HG03108 (cell line): ENCODE data around the gene CTNNA2.

Experiments used
- ATAC-seq: cut with Tn5 transposase; IDR thresholded peaks from one replicate; pipeline ENCODE4 v1.9.1; 2021; ENCODE audit warnings: moderate library complexity; ENCODE audit not compliant: unreplicated experiment

CTNNA2 gene

DNA sequence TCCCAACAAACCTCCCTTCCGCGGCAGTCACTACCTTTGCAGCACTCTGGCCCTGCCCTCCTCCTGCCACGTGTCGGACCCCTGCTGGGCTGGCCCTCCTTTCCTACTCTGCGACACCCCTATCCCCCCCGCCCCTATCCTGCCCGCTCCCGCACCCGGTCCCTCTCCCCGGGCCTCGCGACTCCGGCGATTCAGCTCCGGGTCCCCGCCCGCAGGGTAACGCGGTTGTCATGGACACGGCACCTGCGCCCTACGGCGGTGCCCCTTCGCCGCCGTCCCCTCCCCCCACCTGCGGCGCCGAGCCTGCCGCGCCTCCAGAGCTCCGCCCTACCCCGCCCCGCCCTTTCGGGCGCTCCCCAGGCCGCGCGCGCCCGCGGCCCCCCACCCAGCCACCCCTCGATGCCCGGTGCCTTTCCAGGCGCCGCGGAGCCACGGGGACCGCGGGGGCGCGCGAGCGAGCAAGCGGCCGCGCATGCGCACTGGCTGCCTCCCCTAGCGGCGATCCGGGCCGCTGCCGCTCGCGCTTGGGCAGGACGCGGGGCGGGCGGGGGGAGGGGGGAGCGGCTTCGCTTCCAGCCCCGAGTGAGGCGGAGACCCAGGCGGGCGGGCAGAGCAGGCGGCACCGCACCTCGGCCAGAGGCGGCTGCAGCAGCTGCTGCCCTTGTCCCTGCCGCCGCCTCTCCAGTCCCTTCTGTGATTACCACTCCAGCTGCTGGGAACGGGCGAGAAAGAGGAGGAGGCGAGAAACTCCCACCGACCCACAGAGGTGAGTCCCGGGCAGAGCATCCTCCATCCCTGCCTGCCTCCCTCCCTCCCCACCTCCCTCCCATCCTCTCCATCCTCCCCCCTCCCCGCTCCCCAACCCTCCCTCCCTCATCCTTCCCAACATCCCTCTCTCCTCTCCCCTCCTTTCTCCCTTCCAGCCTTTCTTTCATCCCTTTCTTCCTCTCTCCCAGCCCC, at the start of gene CTNNA2:
TSS of gene CTNNA2 (plus strand) at position 610 of the 960 bp plus-strand sequence.
- no peak for ATAC-seq

DNA sequence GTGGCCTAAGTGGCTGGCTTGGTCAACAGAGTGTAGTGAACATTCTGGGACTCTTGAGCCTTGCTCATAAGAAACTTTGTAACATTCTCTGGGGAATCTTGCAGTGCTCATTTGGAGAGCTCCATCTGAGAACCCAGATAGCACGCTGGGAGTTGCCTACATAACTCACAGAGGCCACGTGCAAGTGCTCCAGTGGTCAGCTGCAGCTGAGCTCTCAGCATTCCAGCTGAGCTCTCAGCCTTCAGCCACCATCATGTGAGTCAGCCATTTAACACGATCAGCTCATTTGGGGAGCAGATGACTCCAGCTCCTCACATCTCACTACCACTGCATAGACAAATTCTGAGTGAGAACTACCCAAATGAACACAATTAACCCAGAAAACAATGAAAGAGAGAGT, 25.5 kb upstream of the CTNNA2 start:
- no peak for ATAC-seq

GRCh38 chr2:79511320-79511951, 1.4 kb upstream of the CTNNA2 start:
- ATAC-seq, result no peak

DNA sequence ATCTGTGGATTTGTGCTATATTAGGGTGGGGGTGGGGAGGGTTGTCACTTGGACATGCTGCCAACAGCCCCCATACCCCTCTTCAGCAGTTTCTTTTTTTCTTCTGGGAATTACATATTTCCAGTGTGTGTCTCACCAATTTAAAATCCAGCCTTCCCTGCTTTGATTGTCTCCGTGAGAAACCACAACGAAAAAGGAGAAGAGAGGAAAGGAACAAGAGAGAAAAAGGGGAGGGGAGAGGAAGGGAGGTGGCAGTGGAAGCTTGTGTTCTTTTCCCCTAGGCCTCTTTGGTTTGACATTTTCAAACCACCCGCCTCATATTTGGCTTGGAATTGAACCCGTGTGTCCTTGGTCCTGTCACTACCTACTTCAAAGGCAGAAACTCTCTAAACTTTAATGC, 860 bp downstream of the CTNNA2 start:
- ATAC-seq, result no peak

DNA sequence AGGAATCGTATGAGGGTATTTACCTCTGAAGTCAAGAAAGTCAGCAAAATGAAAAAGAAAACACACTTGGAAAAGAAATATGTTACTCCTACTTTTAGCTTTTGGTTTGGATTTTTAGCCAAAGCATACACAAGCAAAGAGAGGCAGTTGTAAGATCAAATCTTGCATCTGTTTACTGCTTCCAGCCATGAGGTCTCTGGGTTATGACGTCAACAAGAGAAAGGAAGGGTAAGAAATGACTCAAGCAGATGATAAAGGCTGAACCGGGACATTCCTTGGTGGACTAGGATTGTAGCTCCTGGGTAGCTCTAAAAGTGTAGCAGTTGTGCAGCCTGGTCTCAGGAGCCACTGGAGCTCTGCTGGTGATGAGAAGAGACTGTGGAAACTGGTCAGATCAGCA, 16.8 kb downstream of the CTNNA2 start:
- ATAC-seq, result no peak

- ATAC-seq, result no peak
These were observed 17.6 kb downstream of the CTNNA2 start for GRCh38 chr2:79530443-79530842.

- ATAC-seq, result no peak
These were observed 34.7 kb downstream of the CTNNA2 start for GRCh38 chr2:79547568-79547967.

DNA sequence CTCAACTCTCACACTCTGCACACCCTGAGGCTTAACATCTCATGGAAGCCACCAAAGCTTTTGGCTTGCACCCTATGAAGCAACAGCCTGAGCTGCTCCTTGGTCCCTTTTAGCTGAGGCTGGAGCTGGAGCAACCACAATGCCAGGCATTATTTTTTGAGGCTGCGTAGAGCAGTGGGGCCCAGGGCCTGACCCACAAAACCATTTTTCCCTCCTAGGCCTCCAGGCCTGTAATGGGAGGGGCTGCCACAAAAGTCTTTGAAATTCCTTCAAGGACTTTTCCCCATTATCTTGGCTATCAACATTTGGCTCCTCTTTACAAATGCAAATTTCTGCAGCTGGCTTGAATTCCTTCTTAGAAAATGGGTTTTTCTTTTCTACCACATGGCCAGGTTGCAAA, 39.8 kb downstream of the CTNNA2 start:
- ATAC-seq, result no peak

DNA sequence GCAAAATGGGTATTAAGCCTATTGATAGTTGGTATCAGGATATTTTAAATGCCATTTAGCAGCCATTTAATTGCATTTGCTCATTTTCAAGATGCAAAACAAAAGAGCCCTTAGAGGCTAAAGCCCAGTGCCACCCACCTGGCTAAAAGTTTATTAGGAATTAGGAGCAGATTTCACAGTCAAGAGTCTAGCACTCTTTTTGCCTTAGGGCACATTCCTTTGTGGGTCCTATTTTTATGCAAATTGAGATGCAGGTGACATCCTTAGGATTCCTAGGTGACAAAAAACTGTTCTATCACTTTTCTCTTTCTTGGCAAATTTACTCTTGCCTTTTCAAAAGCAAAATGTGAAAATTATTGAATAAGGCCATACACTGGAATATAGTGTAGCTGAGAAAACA, 42.0 kb downstream of the CTNNA2 start:
- ATAC-seq, result no peak

- no peak for ATAC-seq
These were observed 51.2 kb downstream of the CTNNA2 start for GRCh38 chr2:79564065-79564464.

DNA sequence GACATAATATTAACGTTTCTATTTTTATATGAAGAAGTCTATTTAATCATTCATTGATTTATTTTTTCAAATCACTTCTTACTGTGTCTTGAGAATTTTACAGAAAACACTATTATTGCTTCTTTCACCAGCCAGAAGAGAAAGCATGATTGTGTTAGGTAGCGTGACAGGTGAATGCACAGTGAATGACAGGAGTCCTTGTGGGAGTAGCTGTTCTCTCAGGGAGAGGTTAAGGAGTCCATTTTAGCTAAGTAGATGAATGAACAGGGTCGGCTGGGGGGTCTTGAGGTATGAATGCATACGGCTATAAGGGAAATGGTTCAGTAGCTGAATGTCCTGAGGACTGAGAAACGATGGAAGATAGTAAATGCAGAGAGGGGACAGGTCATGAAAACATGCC, 56.2 kb downstream of the CTNNA2 start:
- no peak for ATAC-seq

- ATAC-seq, result no peak
These were observed 61.2 kb downstream of the CTNNA2 start for GRCh38 chr2:79573895-79574674.

DNA sequence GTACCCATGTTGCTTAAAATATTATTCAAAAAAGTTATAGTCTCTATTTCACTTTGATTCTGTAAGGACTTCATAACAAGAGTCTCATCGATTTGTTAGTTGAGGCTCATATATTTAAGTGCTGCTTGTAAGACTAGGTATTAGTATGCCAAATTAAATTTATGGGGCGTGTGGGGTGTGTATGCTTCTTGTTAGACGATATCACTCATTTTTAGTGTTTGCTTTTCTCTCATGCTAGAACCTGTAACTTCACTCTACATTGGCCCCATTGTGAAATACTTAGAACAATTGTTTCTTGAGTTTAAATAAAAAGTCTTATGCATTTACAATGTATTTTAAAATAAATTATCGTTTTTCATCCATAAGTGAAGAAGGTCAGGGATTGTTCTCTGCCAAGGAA, 63.6 kb downstream of the CTNNA2 start:
- no peak for ATAC-seq

- ATAC-seq, result no peak
These were observed 66.1 kb downstream of the CTNNA2 start for GRCh38 chr2:79578952-79579351.

GRCh38 chr2:79580175-79580574, 67.3 kb downstream of the CTNNA2 start:
- ATAC-seq, result no peak

DNA sequence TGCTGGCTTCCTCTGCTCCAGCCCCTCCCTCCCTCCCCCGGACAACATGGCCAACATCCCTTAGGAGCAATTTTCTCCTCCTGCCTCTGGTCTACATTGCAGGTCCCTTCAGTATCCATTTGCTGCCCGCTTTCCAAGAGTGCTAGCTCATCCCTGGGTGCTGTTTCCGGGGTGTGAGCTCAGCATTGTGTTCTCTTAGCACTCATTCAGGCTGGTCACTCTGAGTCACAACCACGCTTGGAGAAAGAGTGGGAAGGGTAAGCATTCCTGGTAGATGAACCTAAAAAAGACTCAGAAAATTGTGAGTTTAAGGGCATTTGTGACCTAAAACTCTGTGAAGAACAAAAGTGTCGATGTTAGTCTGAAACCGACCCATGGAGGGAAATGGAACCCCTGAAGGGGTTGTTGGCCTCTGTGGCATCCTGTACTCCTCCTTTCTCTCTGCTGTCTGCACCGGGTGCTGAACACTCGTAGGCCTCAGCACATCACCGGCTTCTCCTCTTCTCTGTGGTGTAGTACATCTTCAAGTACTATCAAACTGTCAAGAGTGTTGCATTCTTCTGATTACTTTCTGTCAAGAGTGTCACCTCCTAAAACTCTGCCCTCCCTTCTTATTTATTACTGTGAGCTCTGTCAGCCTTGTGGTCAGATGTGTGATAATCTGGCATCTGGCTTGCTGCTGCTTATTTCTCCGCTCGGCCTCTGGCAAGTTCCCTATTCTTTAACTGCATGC, 73.0 kb downstream of the CTNNA2 start:
- no peak for ATAC-seq

DNA sequence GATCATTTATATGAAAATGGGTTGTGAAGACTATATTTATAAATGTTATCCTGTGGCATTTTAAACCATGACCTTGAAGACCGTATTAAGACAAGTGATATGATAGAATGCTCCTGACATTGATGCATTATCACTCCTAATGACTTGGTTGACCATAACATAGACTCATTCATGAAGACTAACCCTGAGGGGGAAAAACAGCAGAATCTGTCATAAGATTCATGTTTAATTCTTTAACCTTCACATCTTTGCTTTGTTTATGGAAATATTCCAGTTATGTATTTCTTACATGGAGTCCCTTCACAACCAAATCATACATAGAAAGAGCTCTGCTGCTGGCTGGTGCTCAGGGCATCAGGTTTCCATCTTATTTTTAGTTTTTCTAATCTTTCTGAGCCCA, 78.4 kb downstream of the CTNNA2 start:
- ATAC-seq, result no peak

GRCh38 chr2:79593237-79593867, 80.5 kb downstream of the CTNNA2 start:
- no peak for ATAC-seq

DNA sequence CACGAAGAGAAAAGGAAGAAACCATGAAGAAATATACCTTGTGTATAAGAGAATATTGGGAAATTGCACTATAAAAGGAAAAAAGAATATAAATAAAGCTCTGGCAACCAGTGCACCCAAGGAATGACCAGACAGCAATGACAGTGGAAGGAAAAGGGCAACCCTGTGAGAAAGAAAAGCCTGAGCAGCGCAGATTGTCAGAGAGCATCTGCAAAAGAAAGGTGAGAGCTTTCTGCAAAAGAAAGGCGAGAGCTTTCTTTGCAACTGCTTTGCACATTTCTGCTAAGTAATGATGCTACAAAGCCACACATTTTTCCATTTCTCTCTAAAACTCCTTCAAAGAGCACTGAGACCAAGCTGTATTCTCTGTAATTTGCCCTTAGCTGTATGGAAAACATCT, 83.6 kb downstream of the CTNNA2 start:
- ATAC-seq, result no peak

DNA sequence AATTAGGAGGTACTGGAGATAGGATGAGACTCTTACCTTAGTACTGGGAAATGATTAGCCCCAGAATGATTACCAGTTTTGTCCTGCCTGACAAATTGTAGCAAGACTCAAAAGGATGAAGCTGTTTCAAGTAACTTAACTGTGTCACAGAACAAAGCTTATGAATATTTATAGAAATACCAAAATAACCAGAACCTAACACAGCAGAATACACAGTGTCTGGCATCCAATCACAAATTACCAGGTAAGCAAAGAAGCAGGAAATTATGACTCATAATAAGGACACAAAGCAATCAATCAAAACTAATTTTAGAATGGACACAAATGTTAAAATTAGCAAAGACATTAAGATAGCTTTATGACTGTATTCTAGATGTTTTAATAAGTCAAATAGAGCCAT, 91.9 kb downstream of the CTNNA2 start:
- ATAC-seq, result no peak
